Measurements from ENCODE around the gene NR6A1.

GRCh38 chr9:124505006-124505900, 265.9 kb downstream of the NR6A1 start:
- TF ChIP-seq CTCF (IDR thresholded peaks at IDR 0.05; ENCODE audit: insufficient read depth, low read length, poor library complexity, severe bottlenecking) (no peak), EZH2phosphoT487 (conservative IDR thresholded peaks at IDR 0.05; ENCODE audit: low read length) (no peak)
